Fibroblast of villous mesenchyme (primary cell): ENCODE results near the gene PTGER2. TPM values are rescaled to one million over a fixed set of nuclear protein-coding genes. Genes with fewer than 3 reads are reported as not detected.
A peak's percentile ranks its signal among the peaks of the same experiment; 100 is the strongest.

Source experiments
- DNase-seq: peaks from one replicate; pipeline ENCODE4 v3.0.0-alpha.2; 2010; ENCODE audit warnings: low read depth
- H3K4me3 ChIP-seq: 2 replicates; pipeline ENCODE4 v1.5.1; 2011; ENCODE audit warnings: low read depth, mild to moderate bottlenecking, low read length
- CTCF ChIP-seq: IDR thresholded peaks from 2 replicates; pipeline ENCODE4 v1.5.1; 2012; ENCODE audit warnings: low read depth, mild to moderate bottlenecking, low read length; ENCODE audit not compliant: insufficient read depth
- total RNA-seq: library from RNA; depleted of rRNA; stranded (reverse); fragments of >200 nt; gene quantifications from 2 replicates; pipeline ENCODE4 v1.2.3, GENCODE V29; 2012

Gene PTGER2
- total RNA-seq, 1 donor: 1.3 TPM

- H3K4me3 ChIP-seq: no peak overlapping the region
- TF ChIP-seq CTCF: no peak
- DNase-seq: no peak
Observed at GRCh38 chr14:52304248-52304904, 9.7 kb upstream of the PTGER2 start.

- TF ChIP-seq CTCF: no peak
- no peak overlapping the region for H3K4me3 ChIP-seq
- no peak for DNase-seq
Observed at GRCh38 chr14:52305014-52305413, 9.1 kb upstream of the PTGER2 start.

- no peak overlapping the region for H3K4me3 ChIP-seq
- DNase-seq: no peak
- no peak for TF ChIP-seq CTCF
Observed at GRCh38 chr14:52307376-52307775, 6.7 kb upstream of the PTGER2 start.

GRCh38 chr14:52307905-52308304 is 6.2 kb upstream of the PTGER2 start:
- H3K4me3 ChIP-seq: no peak overlapping the region
- DNase-seq: no peak
- TF ChIP-seq CTCF: no peak

GRCh38 chr14:52310541-52310940 is 3.6 kb upstream of the PTGER2 start:
- no peak overlapping the region for H3K4me3 ChIP-seq
- no peak for DNase-seq
- TF ChIP-seq CTCF: no peak

GRCh38 chr14:52312931-52313355 is 1.2 kb upstream of the PTGER2 start:
- no peak for TF ChIP-seq CTCF
- DNase-seq: peak; percentile 91
- peak overlapping the region; percentile 95 for H3K4me3 ChIP-seq

- peak; percentile 57 for DNase-seq
- peak overlapping the region; percentile 95 for H3K4me3 ChIP-seq
- no peak for TF ChIP-seq CTCF
Observed at GRCh38 chr14:52313462-52313861, 650 bp upstream of the PTGER2 start.
